ENCODE measurements around the gene CDCA4.

DNA sequence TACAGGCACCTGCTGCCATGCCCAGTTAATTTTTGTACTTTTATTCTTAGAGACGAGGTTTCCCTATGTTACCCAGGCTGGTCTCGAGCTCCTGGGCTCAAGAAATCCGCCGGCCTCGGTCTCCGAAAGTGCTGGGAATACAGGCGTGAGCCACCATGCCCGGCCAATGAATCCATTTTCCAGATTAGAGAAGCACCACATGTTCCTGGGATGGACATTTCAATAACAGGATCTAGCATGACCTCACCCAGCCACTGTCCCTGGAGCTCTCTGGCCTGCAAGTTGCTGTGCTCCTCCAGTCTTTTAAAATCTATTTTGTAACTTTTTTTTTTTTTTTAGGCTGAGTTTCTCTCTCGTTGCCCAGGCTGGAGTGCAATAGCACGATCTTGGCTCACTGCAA, 42.2 kb upstream of the CDCA4 start:
- TF ChIP-seq, protein P1, sequence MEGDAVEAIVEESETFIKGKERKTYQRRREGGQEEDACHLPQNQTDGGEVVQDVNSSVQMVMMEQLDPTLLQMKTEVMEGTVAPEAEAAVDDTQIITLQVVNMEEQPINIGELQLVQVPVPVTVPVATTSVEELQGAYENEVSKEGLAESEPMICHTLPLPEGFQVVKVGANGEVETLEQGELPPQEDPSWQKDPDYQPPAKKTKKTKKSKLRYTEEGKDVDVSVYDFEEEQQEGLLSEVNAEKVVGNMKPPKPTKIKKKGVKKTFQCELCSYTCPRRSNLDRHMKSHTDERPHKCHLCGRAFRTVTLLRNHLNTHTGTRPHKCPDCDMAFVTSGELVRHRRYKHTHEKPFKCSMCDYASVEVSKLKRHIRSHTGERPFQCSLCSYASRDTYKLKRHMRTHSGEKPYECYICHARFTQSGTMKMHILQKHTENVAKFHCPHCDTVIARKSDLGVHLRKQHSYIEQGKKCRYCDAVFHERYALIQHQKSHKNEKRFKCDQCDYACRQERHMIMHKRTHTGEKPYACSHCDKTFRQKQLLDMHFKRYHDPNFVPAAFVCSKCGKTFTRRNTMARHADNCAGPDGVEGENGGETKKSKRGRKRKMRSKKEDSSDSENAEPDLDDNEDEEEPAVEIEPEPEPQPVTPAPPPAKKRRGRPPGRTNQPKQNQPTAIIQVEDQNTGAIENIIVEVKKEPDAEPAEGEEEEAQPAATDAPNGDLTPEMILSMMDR (conservative IDR thresholded peaks at IDR 0.05 in 1 of 2, IDR thresholded peaks at IDR 0.05 in 1 of 2; ENCODE audit: extremely low read depth in 1 of 2, insufficient read depth in 1 of 2, low read depth in 1 of 2, low read length in 2 of 2) = no peak
- no peak for TF ChIP-seq EZH2 (IDR thresholded peaks at IDR 0.05; ENCODE audit: borderline replicate concordance, low read length)
